GM19452 (cell line): ENCODE data around the gene SGSH.
"Not testable (repeated sequence)": the region's sequence is repeated elsewhere in the genome, so short reads cannot be mapped to it uniquely, and the experiment has no call there.

ENCODE experiments used
- ATAC-seq: cut with Tn5 transposase; IDR thresholded peaks from one replicate; pipeline ENCODE4 v1.9.1; 2021; ENCODE audit not compliant: unreplicated experiment

Gene SGSH

GRCh38 chr17:80253631-80254395 is 33.7 kb upstream of the SGSH start:
- ATAC-seq, result no peak

- no peak for ATAC-seq
Observed at GRCh38 chr17:80252871-80253270, 32.7 kb upstream of the SGSH start.

GRCh38 chr17:80251966-80252365 is 31.8 kb upstream of the SGSH start:
- ATAC-seq, result no peak

- ATAC-seq, result no peak
Observed at GRCh38 chr17:80248894-80249710, 29.0 kb upstream of the SGSH start.

- no peak for ATAC-seq
Observed at GRCh38 chr17:80248001-80248893, 28.1 kb upstream of the SGSH start.

GRCh38 chr17:80247561-80247960 is 27.4 kb upstream of the SGSH start:
- no peak for ATAC-seq

GRCh38 chr17:80246726-80247125 is 26.6 kb upstream of the SGSH start:
- ATAC-seq, result no peak

- ATAC-seq, result no peak
Observed at GRCh38 chr17:80246266-80246681, 26.1 kb upstream of the SGSH start.

- ATAC-seq, result no peak
Observed at GRCh38 chr17:80245566-80246265, 25.6 kb upstream of the SGSH start.

GRCh38 chr17:80244871-80245509 is 24.9 kb upstream of the SGSH start:
- no peak for ATAC-seq

- ATAC-seq, result not testable (repeated sequence)
Observed at GRCh38 chr17:80244448-80244847, 24.3 kb upstream of the SGSH start.

GRCh38 chr17:80243526-80244433 is 23.6 kb upstream of the SGSH start:
- ATAC-seq, result no peak

- ATAC-seq, result no peak
Observed at GRCh38 chr17:80242505-80242904, 22.4 kb upstream of the SGSH start.

GRCh38 chr17:80237386-80237785 is 17.3 kb upstream of the SGSH start:
- ATAC-seq, result no peak

- ATAC-seq, result no peak
Observed at GRCh38 chr17:80236911-80237310, 16.8 kb upstream of the SGSH start.

- no peak for ATAC-seq
Observed at GRCh38 chr17:80233202-80233601, 13.1 kb upstream of the SGSH start.

- no peak for ATAC-seq
Observed at GRCh38 chr17:80232438-80232837, 12.3 kb upstream of the SGSH start.

- no peak for ATAC-seq
Observed at GRCh38 chr17:80229011-80229410, 8.9 kb upstream of the SGSH start.

GRCh38 chr17:80228477-80228876 is 8.3 kb upstream of the SGSH start:
- no peak for ATAC-seq
